ENCODE data around the gene CHPT1.
A peak's percentile ranks its signal among the peaks of the same experiment; 100 is the strongest.

The CHPT1 gene

DNA sequence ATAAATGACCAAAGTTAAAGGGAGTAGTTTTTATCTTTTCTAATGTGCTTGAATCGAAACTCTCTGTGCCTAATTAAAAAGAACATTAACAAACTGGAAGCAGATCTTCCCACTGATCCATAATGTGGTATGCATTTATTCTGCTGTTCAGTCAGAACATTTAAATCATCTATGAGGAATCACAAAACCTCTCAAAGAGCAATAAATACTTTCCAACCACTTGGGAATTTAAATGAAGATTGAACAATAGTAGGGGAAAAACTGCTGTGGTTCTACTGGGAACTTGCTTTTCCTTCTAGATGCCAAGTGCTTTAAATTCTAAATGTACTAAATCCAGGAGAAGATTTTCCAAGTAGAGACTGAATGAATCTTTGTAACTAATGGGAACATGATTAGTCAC, 12.3 kb upstream of the CHPT1 start:
- no peak for DNase-seq (ENCODE audit: low read depth)

DNA sequence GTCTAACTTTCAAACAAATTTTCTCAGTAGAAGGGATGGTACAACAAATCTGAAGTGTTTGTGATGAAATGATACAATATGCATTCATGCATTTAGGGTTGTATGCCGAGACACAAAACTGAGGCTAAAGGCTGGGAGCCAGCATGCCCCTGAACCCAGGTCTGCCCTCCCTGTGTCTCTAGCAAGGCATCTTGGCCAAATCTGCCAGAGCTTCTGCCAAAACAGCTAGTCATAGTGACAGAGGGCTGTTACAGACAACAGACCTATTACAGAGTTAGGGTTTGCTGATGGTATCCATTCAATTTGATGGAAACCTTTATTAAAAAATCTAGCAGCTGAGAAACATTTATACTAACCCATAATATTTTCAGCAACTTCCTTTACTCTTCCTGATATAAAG, 11.3 kb upstream of the CHPT1 start:
- no peak for DNase-seq (ENCODE audit: low read depth)

DNA sequence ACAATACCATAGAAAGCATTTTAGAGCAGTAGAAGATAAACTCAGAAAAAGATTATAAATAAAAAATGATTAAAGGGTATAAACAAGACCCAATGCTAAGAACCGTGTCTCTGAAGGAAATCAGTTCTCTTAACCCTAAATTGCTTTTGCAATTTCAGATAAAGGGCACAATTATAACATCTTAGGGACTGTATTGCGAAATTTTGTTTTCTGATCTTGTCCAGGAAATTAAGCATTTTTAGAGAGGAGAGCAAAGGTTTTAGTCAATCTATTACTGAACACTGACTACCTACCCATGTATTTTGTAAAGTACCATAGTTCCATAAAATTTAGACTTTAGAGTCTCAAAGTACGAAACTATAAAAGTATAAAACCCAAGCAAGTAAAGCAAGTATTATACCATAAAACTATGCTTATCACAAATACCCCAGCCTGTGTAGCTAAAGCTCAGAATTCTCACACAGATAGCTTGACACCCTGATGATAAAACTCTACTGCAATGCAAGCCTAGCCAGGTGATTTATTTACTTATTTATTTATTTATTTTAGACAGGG, 6.8 kb upstream of the CHPT1 start:
- DNase-seq (ENCODE audit: low read depth) = no peak

DNA sequence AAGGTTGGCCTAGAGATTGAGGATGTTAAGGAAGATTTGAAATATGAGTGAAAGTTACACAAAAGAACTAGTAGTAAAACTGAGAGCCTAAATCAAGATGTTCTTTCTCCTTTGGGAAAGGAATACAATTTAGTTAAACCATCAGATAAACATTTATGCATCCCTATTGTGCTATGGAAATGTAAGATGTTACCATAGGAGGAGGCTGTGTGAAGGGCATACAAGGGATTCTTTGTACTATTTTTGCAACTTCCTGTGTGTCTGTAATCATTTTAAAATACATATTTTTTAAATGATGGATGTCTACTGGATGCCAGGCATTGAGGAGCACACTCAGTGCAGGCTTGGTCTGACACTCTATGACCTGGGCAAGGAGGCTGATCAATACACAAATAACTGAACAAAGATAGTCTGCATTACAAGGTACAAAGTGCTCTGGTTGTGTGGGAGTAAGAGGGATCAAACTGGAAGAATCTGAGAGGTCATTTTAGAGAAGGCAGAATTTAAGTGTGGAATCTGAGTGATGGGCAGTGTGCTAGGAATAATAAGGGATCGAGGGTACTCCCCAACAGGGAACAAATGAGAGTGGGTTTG, 5.8 kb upstream of the CHPT1 start:
- DNase-seq (ENCODE audit: low read depth) = no peak

DNA sequence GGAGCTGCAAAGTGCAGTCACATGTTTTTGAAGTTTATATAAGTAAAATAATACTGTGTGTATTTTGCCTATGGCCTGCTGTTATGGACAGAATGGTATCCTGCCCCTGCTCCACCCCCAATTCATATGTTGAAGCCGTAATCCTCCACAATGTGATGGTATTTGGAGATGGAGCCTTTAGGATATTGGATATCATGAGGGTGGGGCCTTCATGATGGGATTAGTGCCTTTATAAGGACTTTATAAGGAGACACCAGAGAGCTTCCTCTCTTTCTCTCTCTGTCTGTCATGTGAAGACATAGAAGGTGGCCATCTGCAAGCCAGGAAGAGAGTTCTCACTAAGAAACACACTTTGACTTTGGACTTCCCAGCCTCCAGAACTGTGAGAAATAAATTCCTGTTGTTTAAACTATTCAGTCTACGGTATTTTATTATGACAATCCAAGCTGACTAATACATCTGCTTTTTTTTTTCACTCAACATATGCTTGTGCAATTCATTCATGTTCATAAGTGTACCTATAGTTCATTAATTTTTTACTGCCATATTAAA, 3.1 kb upstream of the CHPT1 start:
- DNase-seq (ENCODE audit: low read depth) = no peak

DNA sequence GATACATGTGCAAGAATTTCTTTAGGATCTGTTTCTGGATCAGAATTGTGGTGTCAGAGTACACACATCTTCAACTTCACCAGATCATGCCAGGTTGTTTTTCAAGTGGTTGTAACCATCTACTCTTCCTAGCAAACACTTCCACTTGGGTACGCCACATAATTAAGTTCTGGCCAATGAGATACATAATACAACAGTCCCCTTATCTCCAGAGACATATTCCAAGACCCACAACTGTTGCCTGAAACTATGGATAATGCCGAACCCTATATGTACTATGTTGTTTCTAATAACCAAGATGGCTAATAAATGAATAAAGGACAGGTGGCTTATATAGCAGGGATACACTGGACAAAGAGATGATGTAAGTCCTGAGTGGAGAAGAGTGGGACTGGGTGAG, 2.5 kb upstream of the CHPT1 start:
- no peak for DNase-seq (ENCODE audit: low read depth)

DNA sequence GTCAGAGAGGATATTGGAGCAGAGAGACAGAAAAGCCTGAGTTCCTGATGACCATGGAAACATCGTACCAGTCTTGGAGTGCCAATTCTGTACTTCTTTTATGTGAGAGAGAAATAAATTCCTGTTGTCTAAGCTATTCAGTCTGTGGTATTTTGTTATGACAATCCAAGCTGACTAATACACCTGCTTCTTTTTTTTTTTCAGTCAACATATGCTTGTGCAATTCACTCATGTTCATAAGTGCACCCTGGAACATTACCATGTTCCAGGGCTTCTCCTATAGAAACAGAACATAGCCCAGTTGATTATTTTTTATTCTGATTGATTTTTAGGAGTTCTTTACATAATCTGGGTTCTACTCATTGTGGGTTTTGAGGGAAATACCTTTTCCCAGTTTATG, 1.7 kb upstream of the CHPT1 start:
- no peak for DNase-seq (ENCODE audit: low read depth)

DNA sequence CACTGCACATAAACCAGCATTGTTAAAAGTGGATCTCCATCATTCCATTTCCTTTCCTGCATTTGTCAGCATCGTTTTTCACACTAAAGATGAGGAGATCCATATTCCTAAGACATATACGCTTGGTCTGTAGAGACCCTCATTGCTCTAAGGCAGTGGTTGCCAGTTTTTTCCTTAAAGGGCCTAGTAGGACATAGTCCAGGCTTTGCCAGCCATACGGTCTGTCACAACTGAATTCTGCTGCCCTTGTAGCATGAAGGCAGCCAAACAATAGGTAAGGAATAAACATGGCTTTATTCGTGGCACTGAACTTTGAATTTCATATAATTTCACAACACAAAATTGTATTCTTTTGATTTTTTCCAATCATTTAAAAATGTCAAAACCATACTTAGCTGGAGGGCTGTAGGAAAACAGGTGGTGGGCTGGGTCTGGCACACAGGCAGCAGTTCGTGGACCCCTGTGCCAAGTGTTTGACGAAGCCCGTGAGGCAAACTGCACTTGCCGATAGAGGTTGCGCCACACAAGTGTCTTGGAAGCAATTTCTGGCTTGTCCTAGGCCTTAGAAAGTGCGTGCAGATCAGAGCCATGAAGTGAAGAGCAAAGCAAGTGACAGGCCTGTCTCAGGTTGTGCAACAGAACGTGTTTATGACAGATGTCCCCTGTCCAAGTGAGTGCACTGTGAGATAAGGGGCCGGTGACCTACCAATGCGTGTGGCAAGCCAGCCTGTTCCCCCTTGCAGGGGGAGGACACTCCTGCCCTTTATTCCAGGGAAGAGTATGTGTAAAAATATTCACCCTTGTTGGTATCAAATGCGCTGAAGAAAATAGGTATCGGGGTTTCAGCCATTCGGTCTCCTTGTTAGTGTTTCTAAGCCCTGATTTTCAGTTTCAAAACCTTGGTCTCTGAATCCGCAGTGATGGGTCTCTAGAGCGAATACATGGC, 916 bp upstream of the CHPT1 start:
- DNase-seq (ENCODE audit: low read depth) = no peak

DNA sequence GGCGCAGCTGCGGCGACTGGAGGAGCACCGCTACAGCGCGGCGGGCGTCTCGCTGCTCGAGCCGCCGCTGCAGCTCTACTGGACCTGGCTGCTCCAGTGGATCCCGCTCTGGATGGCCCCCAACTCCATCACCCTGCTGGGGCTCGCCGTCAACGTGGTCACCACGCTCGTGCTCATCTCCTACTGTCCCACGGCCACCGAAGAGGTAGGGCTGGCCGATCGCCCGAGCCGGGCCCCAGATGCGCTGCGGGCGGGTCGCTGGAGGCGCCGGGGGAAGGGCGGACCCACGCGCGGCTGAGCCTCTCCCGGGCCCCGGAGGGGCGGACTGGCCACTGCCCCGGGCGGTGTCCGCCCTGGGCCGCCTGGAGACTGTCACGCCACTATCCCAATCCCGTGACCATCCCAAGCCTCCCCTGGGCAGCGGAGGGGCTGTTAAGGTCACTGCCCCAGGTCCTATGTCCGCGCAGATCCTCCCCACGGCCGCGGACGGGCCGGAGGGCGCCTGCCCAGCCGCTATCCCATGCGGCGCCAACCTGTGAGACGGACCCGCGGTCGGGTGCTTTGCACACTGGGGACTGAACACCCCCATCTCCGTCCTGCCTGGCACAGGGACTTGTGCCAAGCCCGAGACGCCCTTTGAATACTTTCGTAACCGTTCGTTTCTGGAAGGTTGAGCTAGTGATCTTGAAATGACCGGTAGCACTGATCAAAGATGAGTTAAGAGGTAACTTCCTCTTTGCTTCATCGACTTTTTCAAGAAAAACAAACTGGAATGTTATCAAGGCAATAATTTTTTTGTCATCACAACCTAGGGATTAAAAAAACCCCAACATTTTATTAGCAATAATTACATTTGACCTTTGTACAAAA, 725 bp downstream of the CHPT1 start:
- peak; percentile 4 for DNase-seq (ENCODE audit: low read depth)

DNA sequence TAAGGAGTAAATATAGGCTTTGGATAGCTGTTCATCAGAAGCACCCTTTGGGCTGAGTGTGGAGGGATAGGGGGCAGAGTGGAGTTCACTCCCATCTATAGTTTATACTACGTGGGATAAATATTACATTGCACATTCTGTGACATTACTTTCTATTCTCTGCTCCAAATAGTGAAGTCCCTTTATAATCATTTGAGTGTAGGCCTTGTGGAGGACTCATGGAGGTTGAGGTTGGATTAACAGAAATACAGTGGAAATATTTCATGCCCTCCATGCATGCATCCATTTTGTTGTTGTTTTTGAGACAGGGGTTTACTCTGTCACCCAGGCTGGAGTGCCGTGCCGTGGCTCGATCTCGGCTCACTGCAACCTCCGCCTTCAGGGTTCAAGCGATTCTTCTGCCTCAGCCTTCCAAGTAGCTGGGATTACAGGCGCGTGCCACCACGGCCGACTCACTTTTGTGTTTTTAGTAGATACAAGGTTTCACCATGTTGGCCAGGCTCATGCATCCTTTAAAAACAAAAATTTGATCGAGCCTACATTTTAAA, 1.4 kb downstream of the CHPT1 start:
- no peak for DNase-seq (ENCODE audit: low read depth)

DNA sequence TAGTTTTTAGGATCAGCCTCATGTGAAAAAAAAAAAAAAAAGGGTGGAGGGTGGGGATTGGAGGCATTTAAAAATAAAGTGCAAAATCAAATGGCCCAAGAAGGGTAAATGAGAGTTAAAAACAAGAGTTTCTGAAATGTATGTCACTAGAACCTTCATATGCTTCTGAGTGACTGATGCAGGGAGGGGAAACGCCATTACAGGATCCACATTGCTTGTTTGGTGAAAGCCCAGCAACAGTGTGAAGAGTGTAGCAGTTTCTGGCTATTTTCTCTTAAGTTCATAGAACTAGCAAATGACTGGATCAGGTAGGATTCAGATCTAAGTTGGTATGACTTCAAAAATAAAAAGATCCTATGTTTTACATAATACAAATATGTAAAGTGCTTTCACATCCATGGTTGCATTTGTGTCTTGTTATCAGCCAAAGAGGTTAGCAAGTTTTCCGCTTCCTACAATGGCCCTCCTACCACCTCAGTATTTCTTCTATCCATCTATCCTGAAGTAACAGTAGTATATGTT, 2.9 kb downstream of the CHPT1 start:
- DNase-seq (ENCODE audit: low read depth) = no peak

DNA sequence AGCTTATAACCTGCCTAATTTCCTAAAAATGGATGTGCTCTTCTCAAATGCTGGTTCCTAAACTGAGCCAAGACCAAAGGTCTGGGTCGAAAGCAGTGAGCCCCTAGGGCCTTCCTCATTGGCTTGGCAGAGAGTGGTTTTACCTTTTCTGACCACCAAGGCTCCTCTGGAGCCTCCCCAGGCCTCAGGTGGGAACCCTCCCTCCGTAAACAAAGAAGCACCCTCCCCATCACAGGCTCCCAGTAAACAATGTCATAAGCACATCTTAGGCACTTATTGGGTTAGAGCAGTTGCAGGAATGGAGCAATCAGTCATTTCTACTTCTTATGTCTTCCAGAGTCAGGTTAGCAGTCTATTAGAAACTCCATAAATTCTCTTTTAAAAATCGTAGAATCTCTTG, 6.0 kb downstream of the CHPT1 start:
- DNase-seq (ENCODE audit: low read depth) = no peak

DNA sequence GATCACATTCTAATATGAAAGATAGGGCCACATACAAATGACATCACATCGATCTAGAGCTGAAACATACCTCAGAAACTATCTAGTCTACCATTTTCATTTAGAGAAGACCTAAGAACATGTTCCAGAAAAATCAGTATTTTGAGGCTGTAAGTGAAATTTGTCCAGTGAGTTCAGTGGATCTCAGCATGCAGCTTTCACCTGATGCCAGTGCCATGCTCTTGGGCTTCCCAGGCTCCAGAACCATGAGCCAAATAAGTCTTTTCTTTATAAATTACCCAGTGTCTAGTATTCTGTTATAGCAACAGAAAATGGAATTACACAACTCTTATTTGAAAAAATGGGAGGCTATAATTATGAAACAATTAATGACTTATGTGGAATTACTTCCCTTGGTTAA, 9.0 kb downstream of the CHPT1 start:
- no peak for DNase-seq (ENCODE audit: low read depth)

DNA sequence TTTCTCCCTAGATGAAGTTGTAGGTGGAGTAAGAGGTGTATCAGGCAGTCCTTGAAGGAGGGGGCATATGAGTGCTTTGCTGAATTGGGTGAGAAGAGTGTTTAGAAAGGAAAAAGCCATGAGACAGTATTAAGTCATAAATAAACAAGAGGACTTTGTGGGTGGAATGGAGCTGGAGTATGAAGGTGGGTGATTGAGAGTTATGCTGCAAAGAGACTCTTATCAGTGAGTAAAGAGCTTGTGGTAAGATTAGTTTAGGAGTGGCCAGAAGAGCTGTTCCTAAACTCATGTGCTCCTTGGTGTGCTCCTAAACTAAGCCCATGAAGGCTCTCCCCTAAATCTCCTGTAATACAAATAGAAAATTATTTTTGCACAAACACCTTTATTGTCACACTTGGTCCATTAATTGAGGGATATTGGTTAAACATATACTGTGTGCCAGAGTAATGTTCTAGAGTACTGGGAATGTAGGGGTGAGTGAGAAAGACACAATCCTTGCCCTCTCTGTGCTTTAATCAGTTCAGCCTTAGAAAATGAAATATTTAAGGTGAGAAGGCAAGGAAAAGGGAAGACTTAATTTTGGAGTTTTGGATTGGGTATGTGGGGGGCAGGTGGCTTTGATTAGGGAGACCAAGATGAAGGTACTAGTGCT, 9.8 kb downstream of the CHPT1 start:
- DNase-seq (ENCODE audit: low read depth) = no peak

DNA sequence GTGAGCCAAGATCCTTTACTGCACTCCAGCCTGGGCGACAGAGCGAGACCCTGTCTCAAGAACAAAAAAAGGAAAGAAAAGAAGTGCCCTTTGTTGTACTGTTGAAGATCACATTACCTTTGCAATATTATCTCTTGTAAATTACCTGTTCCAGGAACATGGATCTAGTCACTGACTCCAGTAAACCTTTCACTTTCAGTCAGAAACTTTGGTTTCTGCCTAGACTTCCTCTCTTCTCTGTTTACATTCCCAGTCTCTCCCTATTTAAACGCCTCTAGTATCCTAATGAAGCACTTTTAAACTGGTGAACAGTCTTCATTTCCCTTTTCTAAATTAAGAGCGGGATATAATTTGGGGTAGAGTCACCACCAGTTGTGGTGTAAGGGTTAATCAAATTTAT, 12.8 kb downstream of the CHPT1 start:
- DNase-seq (ENCODE audit: low read depth) = no peak

DNA sequence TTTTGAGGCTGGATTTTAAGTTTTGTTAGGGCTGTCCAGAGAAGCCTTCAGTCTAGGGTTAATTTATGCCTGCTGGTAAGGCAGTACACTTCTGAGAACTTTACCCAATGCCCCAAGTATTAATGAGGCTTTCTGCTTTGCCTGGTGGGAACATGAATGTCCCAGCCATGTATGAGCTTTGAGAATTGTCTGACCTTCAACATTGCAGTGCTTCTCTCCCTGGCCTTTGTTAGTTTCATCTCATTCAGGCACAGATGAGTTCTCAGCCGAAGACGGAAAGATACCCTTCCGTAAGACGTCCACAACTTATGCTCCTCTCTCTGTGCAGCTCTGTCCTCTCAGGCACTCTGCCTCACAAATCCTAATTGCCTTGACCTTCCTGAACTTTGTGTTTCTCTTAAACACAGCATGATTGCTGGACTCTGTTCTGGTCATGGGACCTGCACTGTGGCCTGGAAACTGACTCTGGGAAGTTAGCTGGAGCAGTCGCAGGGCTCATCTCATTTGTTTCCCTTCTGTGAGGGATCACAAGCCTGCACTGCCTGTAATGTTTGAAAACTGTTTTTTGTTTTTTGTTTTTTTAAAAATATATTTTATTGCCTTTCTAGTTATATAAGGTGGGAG, 15.7 kb downstream of the CHPT1 start:
- DNase-seq (ENCODE audit: low read depth) = no peak

DNA sequence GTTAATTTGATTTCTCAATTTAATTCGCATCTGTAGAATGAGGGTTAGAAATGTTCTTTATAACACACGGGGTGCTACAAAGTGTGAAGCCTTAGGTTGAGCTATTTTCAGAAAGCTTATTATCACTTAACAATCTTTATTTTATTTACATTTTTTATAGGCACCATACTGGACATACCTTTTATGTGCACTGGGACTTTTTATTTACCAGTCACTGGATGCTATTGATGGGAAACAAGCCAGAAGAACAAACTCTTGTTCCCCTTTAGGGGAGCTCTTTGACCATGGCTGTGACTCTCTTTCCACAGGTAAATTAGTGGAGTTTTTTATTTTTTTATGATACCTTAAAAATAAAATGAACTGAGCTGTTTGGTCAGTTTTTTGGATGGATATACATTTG, 16.5 kb downstream of the CHPT1 start:
- DNase-seq (ENCODE audit: low read depth) = no peak

DNA sequence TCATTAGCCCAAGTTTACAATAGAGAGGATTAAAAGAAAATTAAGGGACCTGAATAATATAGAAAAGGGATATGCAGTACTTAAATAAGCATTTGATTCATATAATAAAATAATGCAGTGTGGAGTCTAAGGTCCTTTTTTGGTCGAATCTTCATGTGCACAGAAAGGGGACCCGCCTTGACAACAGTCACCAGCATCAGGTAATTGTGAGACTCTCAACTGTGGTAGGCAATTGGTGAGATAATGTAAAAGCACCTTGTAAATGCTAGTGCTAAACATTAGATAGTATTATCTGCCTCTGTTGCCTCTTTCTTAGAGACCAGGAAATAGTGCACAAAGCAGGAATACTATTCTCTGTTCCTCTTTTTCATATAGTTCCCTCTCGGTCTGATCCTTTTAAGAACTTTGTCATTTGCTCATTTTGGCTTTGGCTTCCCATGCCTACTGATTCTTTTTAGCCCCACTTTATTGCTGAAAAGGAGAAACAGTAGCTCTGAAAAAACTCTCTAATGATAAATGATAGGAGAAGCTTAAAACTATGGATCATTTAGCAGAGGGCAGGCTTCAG, 17.5 kb downstream of the CHPT1 start:
- DNase-seq (ENCODE audit: low read depth) = no peak

DNA sequence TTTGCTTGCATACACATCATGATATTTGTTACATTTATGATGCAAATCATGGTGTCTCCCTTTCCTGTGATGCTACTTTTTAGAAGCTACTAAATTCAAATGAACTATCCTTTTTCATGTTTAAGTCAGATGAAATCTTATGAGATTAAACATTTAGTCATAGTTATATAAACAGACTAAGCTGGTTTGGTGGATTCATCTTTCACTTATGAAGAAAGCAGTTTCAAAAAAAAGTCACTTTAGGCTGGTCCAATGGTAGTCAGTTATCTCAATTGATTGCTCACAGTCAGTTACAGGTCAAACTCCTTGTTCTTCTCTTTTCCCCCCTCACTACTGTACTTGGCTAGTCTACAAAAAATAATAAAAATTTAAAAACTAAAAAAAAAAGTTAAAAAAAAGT, 22.1 kb downstream of the CHPT1 start:
- DNase-seq (ENCODE audit: low read depth) = no peak

DNA sequence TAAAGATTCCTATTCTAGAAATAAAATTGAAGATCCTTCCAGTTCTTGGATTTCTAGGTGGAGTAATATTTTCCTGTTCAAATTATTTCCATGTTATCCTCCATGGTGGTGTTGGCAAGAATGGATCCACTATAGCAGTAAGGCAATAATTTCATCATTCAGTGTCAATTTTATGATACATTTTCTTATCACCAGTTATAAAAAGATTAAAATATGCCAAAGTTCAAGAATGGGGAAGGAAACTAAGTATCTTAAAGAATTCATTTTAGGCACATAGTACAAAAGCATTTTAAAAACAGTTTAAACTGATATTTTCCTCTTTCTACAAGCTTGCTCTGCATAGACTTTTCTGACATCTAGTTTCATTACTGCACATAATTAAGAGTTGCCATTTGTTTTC, 22.7 kb downstream of the CHPT1 start:
- DNase-seq (ENCODE audit: low read depth) = no peak
